Measurements from ENCODE around the gene SOX14.

SOX14 gene

GRCh38 chr3:137768361-137769321 is 4.5 kb downstream of the SOX14 start:
- no peak for DNase-seq

- no peak for DNase-seq
Measured at GRCh38 chr3:137769322-137770065, 5.4 kb downstream of the SOX14 start.

GRCh38 chr3:137770066-137770834 is 6.1 kb downstream of the SOX14 start:
- DNase-seq: no peak

GRCh38 chr3:137770835-137771399 is 6.8 kb downstream of the SOX14 start:
- no peak for DNase-seq

- DNase-seq: no peak
Measured at GRCh38 chr3:137771401-137772213, 7.5 kb downstream of the SOX14 start.

GRCh38 chr3:137772214-137772955 is 8.3 kb downstream of the SOX14 start:
- no peak for DNase-seq

GRCh38 chr3:137778941-137779340 is 14.8 kb downstream of the SOX14 start:
- no peak for DNase-seq

GRCh38 chr3:137787529-137787928 is 23.4 kb downstream of the SOX14 start:
- DNase-seq: no peak

- no peak for DNase-seq
Measured at GRCh38 chr3:137789236-137789635, 25.1 kb downstream of the SOX14 start.

- no peak for DNase-seq
Measured at GRCh38 chr3:137792626-137793271, 28.6 kb downstream of the SOX14 start.

GRCh38 chr3:137796993-137797392 is 32.9 kb downstream of the SOX14 start:
- no peak for DNase-seq

- no peak for DNase-seq
Measured at GRCh38 chr3:137803215-137803614, 39.1 kb downstream of the SOX14 start.

- no peak for DNase-seq
Measured at GRCh38 chr3:137807998-137808397, 43.9 kb downstream of the SOX14 start.

GRCh38 chr3:137809509-137809908 is 45.4 kb downstream of the SOX14 start:
- DNase-seq: no peak

- no peak for DNase-seq
Measured at GRCh38 chr3:137812023-137812422, 47.9 kb downstream of the SOX14 start.

GRCh38 chr3:137815251-137815650 is 51.1 kb downstream of the SOX14 start:
- DNase-seq: no peak

Measured in stimulated activated CD4-positive, alpha-beta T cell treated with anti-CD3 and anti-CD28 coated beads, Interleukin-4, amount 100 ng/mL, for 4 hours (primary cell).